OCI-M2 (cell line): ENCODE measurements around the gene FAM43B.

Experiments used
- DNase-seq: peaks from one replicate; lab custom pipeline; 2025; ENCODE audit not compliant: unreplicated experiment; lab: John Stamatoyannopoulos, UW

Gene FAM43B

DNA sequence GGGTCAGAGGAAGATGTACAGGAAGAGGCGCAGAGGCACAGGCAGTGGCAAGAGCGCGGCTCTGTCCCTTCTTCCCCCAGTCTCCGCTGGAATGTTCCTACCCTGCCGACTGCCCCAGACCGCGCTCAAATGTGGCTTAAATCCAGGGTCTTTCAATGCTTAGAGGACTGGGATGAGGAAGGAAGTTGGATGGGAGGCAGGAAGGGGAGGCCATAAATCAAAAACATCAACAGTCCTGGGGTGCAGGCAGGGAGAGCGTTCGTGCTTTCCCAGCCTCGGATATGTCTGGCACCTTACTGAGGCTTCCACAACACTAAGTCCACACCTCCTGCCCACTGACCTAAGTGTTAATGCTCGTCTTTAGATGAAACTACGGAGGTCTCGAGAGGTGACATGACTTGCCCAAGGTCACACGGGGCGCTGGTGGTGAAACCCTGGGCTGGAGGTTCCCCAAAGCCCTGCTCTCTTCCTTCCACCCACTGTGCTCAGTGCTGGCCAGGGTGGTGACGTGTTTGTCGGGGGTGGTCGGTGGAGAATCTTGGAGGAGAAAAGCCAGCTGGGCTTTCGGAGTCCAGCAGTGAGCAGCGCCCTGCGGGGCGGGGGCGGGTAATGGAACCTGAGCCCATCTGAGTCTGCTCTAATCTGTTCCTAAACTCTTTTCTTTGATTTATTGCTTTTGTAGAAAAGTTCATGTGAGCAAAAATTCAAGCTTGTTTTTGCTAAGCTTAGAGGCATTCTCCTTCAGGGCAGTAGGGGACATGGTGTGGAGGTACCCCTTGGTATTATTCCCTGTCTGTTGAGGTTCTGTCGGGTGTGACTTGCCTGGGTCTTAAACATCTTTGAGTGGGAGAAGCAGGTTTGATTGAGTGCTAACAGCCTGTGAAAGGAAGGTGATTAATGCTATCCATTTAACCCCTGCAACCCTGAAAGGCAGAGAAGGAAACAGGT, 37.2 kb downstream of the FAM43B start:
- DNase-seq, result no peak

DNA sequence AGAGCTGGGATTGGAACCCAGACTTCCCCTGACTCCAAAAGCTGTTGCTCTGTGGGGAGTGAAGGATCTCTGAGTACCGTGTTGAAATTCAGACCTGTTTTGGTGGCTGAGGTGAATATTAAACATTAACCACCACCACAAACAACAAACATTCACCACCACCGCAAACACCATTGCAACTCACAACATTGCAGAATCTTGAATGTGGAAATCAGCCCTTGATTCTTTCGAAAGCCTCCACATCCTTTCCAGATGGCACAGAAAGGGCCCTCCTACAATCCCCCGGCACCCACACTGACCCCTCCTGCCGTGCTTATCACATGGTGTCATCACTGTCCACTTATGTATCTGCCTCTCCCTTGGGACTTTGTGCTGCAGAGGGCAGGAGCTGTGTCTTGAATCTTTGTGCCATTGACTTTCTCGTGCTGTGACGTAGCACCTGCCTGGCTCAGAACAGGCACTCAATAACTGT, 38.0 kb downstream of the FAM43B start:
- DNase-seq, result no peak

GRCh38 chr1:20593756-20594155, 41.4 kb downstream of the FAM43B start:
- DNase-seq, result no peak

- DNase-seq, result no peak
These were observed 42.4 kb downstream of the FAM43B start for GRCh38 chr1:20594746-20595145.

GRCh38 chr1:20596106-20596505, 43.7 kb downstream of the FAM43B start:
- DNase-seq, result no peak

GRCh38 chr1:20597650-20598049, 45.3 kb downstream of the FAM43B start:
- no peak for DNase-seq

DNA sequence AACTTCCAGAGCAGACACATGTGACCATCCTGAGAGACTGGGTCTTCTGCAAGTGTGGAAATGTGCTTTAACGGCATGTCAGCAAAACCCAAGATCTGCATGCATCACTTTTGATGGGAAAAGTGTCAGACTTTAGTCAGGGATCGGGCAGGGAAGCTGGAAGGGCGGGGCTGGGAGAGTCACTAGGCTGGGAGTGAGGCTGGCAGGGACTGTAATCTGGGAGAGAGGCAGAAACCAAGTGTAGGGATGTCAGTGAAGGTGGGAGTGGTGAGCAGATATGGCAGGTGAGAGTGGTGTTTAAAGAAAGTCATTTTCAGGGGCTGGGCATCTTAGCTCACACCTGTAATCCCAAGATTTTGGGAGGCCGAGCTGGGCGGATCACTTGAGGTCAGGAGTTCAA, 47.8 kb downstream of the FAM43B start:
- DNase-seq, result no peak

- no peak for DNase-seq
These were observed 48.9 kb downstream of the FAM43B start for GRCh38 chr1:20601129-20601825.

DNA sequence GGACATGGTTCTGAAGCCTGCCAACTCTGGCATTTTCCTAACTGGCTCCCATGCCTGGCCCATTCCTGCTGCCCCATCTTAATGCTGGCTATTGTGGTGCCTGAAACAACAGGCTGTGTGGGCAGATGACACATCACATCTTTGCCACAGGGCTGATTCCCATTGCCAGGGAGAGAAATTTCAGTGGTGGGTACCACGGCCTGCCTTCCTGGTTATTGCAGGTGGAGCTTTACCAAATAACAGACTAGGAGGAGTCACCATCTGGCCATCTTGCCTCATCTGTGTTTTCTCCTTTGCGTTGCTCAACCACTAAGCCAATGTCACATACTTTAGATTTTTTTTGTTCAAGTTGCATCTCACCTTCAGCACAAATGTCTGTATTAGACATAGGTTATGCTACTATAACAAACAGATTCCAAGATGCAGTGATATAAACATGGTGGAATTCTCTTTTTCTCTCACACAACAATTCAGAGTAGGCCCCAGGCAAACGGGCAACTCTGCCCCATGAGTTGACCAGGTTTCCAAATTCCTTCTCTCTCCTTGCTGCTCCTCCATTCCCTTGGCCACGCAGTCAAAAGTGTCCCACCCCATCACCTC, 50.6 kb downstream of the FAM43B start:
- no peak for DNase-seq

- no peak for DNase-seq
These were observed 51.4 kb downstream of the FAM43B start for GRCh38 chr1:20603504-20604464.
